HUDEP-2 (cell line): ENCODE results near the gene C2CD4B.

ENCODE experiments used
- DNase-seq, 76 experiments: peaks; one replicate each; lab custom pipeline; 2025; ENCODE audit not compliant: unreplicated experiment in 76 of 76; lab: John Stamatoyannopoulos, UW

C2CD4B gene

DNA sequence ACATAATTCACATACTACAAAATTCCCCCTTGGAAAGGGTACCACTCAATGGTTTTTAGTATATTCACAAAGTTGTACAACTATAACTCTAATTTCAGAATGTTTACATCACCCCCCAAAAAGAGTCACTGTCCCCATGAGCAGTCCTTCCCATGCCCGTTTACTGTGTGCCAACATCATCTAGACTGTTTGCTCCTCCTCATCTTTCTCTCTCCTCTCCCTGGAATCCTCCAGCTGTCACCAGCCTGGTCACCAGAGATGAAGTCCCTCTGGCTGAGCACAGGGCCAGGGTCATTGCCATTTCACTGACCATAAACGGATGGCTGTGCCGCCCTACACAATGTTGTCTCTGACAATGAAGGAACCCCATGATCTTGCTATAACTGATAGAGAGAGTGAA lies 45.2 kb downstream of the C2CD4B start:
- DNase-seq = no peak

DNA sequence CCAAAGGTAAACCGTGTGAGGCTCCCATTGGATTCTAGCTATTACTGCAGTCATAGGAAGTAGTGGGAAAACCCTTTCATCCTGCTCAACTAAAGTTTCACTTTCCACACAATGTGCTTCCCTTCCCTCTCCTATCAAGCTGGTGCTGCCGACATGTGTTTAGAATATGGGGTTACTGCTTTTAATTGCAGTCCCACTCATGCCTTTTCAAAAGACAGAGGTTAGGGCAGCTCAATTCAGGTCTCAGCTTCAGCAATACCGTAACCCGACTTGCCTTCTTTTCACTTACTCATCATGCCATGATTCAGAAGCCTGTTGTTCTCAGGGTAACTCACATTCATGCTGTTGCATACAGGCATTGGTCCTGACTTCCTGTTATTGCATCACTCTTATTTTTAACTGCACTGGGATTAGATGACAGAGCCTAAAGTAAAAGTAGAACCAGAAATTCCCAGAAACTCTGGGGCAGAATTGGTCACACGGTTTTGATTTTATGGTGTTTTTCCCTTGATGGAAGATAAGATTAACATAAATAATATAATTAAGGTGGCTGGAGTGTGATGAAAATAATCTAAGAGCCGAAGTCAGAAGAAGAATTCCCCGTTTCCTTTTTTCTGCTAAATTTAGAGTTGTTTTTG lies 45.7 kb downstream of the C2CD4B start:
- DNase-seq = no peak

DNA sequence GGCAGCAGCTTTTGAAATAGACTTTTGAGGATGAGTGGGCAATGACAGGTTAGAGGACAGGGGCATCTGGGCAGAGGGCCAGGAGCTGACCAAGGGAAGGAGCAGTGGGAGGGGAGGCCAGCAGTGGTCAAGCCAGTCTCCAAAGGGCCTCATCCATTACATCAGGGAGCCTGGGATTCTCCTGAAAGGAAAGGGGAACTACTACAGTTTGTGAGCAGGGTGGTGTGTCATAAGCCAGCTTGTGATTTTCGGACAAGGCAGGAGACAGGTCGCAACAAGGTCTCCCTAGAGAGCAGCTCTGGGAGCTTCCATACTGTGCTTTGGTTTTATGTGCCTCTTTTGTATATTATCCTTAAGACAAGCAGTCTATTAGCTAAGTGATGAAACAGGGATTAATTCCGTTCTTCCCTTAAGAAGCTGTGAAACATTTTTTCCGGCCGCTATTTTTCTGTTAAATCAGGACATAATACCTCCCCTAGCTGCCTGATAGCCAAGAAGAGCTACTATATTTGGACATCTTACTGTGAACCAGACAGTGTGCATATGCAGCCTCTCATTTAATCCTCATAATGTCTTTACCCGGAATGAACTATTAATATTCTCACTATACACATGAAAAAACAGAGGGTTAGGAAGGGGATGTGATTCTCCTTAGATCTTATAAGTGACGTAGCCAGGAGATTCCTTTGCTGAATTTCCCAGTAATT lies 46.4 kb downstream of the C2CD4B start:
- no peak for DNase-seq

DNA sequence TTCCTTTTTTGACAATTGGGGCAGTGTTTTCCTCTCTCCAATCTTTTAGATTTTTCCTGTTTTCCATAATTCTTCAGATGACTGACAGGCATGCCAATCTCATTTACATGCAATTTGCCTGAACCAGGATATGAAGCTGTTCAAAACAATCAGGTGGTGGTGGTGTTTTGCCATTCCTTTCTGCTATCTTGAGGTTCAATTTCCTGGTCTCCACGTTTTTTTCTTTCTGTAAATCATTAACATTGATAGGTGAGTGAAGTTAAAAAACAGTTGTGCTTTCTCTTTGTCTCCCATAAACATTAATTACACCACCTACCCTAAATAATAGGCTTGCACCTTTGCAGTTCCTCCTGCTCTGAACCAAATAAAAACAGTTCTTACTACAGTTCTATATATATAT lies 49.2 kb downstream of the C2CD4B start:
- DNase-seq = no peak
